HG02759 (cell line): ENCODE data around the gene SNW1.
"Not testable (repeated sequence)": the region's sequence is repeated elsewhere in the genome, so short reads cannot be mapped to it uniquely, and the experiment has no call there.

ENCODE experiments used
- ATAC-seq: cut with Tn5 transposase; IDR thresholded peaks from one replicate; pipeline ENCODE4 v1.9.1; 2021; ENCODE audit warnings: mild to moderate bottlenecking, moderate library complexity; ENCODE audit not compliant: unreplicated experiment

Gene SNW1

GRCh38 chr14:77760381-77761204 lies at the start of gene SNW1:
SNW1 (minus strand) TSS chr14:77761156; CDS start chr14:77761127, 29 bp downstream.
- peak; percentile 93 for ATAC-seq

GRCh38 chr14:77809011-77809410 lies 48.1 kb upstream of the SNW1 start:
- ATAC-seq, result no peak

GRCh38 chr14:77808250-77808649 lies 47.3 kb upstream of the SNW1 start:
- no peak for ATAC-seq

- no peak for ATAC-seq
Observed at GRCh38 chr14:77805706-77806105, 44.8 kb upstream of the SNW1 start.

DNA sequence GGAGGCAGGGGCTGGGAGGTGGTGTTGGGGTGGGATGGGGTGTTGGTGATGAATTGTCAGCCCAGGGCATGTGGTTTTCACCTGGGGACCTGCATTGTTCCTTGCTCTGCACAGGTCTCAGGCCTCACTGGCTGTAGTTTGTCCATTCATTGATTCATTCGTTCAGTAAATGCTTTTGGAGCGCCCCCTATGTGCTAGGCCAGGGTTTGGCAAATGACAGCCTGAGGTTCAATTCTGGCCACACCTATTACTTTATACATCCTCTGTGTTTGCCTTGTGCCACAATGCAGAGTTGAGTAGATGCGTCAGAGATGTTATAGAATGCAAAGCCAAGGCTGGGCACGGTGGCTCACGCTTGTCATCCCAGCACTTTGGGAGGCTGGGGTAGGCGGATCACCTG lies 43.6 kb upstream of the SNW1 start:
- no peak for ATAC-seq

DNA sequence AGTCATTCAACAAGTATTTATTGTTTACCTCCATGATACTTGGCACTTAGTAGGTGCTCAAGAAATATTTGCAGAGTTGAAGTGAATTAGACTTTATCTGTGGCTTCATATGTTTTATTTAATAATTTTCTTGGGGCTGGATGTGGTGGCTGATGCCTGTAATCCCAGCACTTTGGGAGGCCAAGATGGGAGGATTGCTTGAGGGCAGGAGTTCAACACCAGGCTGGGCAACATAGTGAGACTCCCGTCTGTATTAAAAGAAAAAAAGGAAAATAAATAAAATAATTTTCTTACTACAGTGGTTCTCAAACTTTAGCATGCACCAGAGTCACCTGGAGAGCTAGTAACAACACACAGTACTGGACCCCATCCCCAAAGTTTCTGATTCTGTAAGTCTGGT lies 39.9 kb upstream of the SNW1 start:
- ATAC-seq, result no peak

DNA sequence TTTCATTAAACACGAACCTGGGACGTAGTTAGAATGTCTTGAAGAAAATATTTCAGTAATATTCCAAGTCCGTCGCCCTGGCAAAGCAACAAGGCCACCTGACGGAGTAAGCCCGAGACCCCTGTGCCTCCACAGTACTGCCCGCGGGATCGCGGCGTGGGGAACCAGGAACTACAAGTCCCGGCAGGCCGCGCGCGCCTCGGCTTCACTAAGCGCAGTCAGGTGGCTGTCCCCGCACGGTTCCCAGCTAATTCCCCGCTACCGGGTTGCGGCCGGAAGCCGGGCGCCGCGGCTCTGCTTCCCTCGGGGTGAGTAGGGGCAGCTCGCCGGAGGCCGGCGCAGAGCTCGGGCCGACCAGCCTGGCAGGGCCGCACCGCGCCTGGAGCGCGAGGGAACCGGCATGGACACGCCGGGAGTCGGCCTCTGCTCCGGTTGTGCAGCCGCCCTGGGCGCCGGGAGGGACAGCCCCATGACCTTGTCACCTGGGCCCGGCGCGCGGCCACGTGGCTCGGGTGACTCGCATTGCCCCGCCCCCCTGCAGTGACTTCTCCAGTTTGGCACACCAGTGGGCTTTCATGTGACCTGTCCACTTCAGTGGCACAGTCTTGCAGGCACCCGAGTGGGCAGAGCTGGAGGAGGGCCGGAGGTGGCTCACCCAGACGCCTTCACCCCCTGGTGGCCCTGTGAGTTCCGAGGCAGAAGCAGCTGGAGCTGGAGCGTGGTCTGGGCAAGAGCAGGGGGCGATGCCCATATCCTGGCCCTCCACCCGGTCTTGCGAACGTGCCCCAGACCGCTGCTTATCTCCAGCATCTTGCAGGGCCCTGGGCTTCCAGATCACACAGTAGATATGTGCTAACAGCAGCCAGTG lies 39.1 kb upstream of the SNW1 start, which contains the start of gene ADCK1:
TSS of gene ADCK1 (plus strand) at position 247 of the 868 bp plus-strand sequence. CDS start 18,870 bp downstream, outside the sequence.
- ATAC-seq, result peak; percentile 93

- peak; percentile 0 for ATAC-seq
Observed at GRCh38 chr14:77799456-77799855, 38.5 kb upstream of the SNW1 start.

GRCh38 chr14:77794357-77794756 lies 33.4 kb upstream of the SNW1 start:
- ATAC-seq, result no peak

DNA sequence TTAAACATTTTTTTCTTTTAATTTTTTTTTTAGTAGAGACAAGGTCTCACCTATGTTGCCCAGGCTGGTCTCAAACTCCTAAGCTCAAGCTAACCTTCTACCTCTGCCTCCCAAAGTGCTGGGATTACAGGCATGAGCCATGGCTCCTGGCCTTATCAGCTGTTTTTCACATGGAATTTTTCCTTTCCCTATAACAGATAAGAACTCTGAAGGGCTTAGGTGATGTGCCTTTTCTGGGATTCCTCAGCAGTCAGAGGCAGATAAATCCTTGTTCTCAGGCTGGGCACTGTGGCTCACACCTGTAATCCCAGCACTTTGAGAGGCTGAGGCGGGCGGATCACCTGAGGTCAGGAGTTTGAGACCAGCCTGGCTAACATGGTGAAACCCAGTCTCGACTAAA lies 32.3 kb upstream of the SNW1 start:
- not testable (repeated sequence) for ATAC-seq

- no peak for ATAC-seq
Observed at GRCh38 chr14:77791225-77791600, 30.3 kb upstream of the SNW1 start.

DNA sequence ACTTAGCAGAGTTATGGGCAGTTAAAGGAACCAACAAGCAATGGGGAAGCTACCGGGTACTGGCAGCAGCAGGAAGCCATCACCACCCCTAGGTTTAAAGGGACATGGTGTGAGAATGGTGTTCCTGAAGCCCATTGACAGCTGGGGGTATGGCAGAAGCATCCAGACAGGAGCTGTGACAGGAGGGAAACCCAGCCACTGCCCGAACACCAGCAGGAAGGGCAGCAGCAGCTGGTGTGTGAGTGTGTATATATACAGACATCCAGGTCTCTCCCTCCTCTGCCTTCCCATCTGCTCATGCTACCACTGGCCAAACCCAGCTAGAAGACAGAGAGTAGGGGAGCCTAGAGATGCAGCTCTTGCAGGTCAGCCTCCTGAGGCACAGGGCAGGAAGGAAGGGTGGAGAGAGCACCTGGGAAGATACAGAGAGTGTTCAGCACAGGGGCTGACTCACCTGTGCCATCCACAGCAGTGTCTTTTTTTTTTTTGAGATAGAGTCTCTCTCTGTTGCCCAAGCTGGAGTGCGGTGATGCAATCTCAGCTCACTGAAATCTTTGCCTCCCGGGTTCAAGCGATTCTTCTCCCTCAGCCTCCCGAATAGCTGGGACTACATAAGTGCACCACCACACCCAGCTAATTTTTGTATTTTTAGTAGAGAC lies 29.7 kb upstream of the SNW1 start:
- no peak for ATAC-seq

DNA sequence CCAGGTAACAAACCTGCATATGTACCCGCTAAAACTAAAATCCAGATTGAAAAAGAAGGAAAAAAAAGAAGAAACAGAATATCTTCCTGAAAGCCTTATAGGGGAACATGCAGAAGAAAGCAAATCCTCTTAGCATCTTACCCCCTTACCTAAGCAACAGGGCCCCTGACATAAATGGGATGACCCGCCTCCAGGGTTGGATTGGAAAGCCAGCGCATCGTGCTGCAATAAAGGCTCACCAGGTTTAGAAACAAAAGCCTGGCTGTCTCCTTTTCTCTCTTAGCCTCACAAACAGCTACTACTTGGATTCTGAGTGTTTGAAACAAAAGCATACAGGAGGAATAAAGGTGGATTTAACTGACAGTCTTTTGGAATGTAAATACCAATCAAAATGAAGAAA lies 25.2 kb upstream of the SNW1 start:
- ATAC-seq, result no peak

DNA sequence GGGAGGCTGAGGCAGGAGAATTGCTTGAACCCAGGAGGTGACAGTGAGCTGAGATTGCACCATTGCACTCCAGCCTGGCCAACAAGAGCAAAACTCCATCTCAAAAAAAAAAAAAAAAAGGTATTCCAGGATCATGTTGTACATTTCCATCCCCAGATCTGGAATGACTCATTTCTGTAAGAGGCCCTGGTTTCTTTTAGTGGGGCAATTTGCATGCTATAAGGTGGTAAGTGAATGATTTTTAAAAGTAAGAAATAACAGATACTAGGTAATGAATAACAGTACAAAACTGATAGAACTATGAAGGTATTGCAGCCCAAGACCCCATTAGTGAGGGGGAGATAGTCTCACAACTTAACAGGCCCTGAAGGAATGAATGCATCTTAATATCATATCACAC lies 21.2 kb upstream of the SNW1 start:
- no peak for ATAC-seq

DNA sequence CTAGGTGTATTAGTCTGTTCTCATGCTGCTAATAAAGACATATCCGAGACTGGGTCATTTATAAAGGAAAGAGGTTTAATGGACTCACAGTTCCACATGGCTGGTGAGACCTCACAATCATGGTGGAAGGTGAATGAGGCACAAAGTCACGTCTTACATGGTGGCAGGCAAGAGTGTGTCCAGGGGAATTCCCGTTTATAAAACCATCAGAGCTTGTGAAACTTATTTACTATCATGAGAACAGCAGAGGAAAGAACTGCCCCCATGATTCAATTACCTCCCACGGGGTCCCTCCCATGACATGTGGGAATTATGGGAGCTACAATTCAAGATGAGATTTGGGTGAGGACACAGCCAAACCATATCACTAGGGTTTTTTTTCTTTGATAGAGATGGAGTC lies 13.0 kb upstream of the SNW1 start:
- not testable (repeated sequence) for ATAC-seq

DNA sequence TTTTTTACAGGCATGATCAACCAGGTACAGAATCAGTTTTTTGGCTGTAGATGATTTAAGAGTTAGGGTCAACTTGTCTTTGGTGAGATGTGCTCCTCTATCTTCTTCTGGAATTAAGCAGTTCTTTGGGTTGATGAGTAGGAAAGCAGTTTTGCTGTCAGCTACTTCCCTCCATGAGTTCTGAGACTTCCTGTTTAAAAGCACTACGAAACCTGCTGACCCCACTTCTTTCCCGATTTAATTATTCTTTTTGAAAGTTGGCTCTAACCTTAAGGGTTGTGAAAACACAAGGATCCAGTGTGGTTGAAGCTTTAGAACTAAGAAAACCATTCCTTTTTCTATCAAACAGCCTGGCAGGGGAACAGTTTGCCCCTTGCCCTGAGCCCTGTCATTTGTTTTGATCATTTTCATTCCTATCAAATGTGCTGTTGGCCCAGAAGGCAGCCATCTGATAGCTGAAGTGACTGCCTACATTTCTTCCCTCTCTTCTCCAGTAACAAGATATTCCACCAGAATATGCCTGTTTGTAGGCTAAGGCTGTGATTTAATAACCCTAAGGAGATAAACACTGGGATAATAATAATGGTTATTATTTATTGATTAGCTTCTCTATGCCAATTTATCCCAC lies 7.6 kb upstream of the SNW1 start:
- not testable (repeated sequence) for ATAC-seq

- ATAC-seq, result no peak
Observed at GRCh38 chr14:77763978-77764377, 3.0 kb upstream of the SNW1 start.

GRCh38 chr14:77763316-77763715 lies 2.4 kb upstream of the SNW1 start:
- ATAC-seq, result no peak

- peak; percentile 25 for ATAC-seq
Observed at GRCh38 chr14:77761205-77761931, 412 bp upstream of the SNW1 start.
